ENCODE data around the gene NPAS3. TPM values are rescaled to one million over a fixed set of nuclear protein-coding genes. Genes with fewer than 3 reads are reported as not detected.

NPAS3 gene
- total RNA-seq, 1 donor from 2014 or later, result 2.4 TPM

- no peaks in the 10 kb centered on the region for H3K36me3 Mint-ChIP-seq (ENCODE audit: unreplicated experiment)
- H3K27me3 Mint-ChIP-seq (ENCODE audit: unreplicated experiment), result peaks cover 5% of the 10 kb centered on the region
- peaks cover 18% of the 10 kb centered on the region for H3K4me1 Mint-ChIP-seq (ENCODE audit: unreplicated experiment)
- DNase-seq (ENCODE audit: extremely low spot score, unreplicated experiment), result no peak
- H3K27ac Mint-ChIP-seq (ENCODE audit: unreplicated experiment), result no peak overlapping the region
- no peaks in the 10 kb centered on the region for H3K9me3 Mint-ChIP-seq (ENCODE audit: unreplicated experiment)
- H3K4me3 Mint-ChIP-seq (ENCODE audit: unreplicated experiment), result no peak overlapping the region
- TF ChIP-seq CTCF (IDR thresholded peaks at IDR 0.05), result no peak
These were observed 678.5 kb downstream of the NPAS3 start for GRCh38 chr14:33617154-33617553.

GRCh38 chr14:33618361-33619105 is 679.9 kb downstream of the NPAS3 start:
- Mint-ChIP-seq H3K36me3 (ENCODE audit: unreplicated experiment) (no peaks in the 10 kb centered on the region), H3K4me1 (ENCODE audit: unreplicated experiment) (peaks cover 13% of the 10 kb centered on the region), H3K4me3 (ENCODE audit: unreplicated experiment) (no peak overlapping the region), H3K27me3 (ENCODE audit: unreplicated experiment) (peaks cover 4% of the 10 kb centered on the region), H3K9me3 (ENCODE audit: unreplicated experiment) (no peaks in the 10 kb centered on the region), H3K27ac (ENCODE audit: unreplicated experiment) (no peak overlapping the region)
- no peak for DNase-seq (ENCODE audit: extremely low spot score, unreplicated experiment)
- no peak for TF ChIP-seq CTCF (IDR thresholded peaks at IDR 0.05)

- Mint-ChIP-seq H3K9me3 (ENCODE audit: unreplicated experiment) (no peaks in the 10 kb centered on the region), H3K27ac (ENCODE audit: unreplicated experiment) (no peak overlapping the region), H3K27me3 (ENCODE audit: unreplicated experiment) (peaks cover 3% of the 10 kb centered on the region), H3K4me1 (ENCODE audit: unreplicated experiment) (peaks cover 3% of the 10 kb centered on the region), H3K36me3 (ENCODE audit: unreplicated experiment) (no peaks in the 10 kb centered on the region), H3K4me3 (ENCODE audit: unreplicated experiment) (no peak overlapping the region)
- TF ChIP-seq CTCF (IDR thresholded peaks at IDR 0.05), result no peak
- DNase-seq (ENCODE audit: extremely low spot score, unreplicated experiment), result no peak
These were observed 683.8 kb downstream of the NPAS3 start for GRCh38 chr14:33622496-33622895.

GRCh38 chr14:33629792-33630191 is 691.1 kb downstream of the NPAS3 start:
- Mint-ChIP-seq H3K27ac (ENCODE audit: unreplicated experiment) (no peak overlapping the region), H3K4me3 (ENCODE audit: unreplicated experiment) (no peak overlapping the region), H3K27me3 (ENCODE audit: unreplicated experiment) (peaks cover 7% of the 10 kb centered on the region), H3K36me3 (ENCODE audit: unreplicated experiment) (peaks cover 4% of the 10 kb centered on the region), H3K4me1 (ENCODE audit: unreplicated experiment) (no peaks in the 10 kb centered on the region), H3K9me3 (ENCODE audit: unreplicated experiment) (no peaks in the 10 kb centered on the region)
- TF ChIP-seq CTCF (IDR thresholded peaks at IDR 0.05), result no peak
- DNase-seq (ENCODE audit: extremely low spot score, unreplicated experiment), result no peak

GRCh38 chr14:33631021-33631420 is 692.3 kb downstream of the NPAS3 start:
- no peak for DNase-seq (ENCODE audit: extremely low spot score, unreplicated experiment)

More at GRCh38 chr14:33631021-33631420, 692.3 kb downstream of the NPAS3 start:
- Mint-ChIP-seq H3K27ac (ENCODE audit: unreplicated experiment) (no peak overlapping the region), H3K9me3 (ENCODE audit: unreplicated experiment) (no peaks in the 10 kb centered on the region), H3K27me3 (ENCODE audit: unreplicated experiment) (peaks cover 7% of the 10 kb centered on the region), H3K4me3 (ENCODE audit: unreplicated experiment) (no peak overlapping the region), H3K4me1 (ENCODE audit: unreplicated experiment) (no peaks in the 10 kb centered on the region), H3K36me3 (ENCODE audit: unreplicated experiment) (peaks cover 4% of the 10 kb centered on the region)
- TF ChIP-seq CTCF (IDR thresholded peaks at IDR 0.05), result no peak
